HL-60 (cell line): ENCODE results near the gene PRPF19.

ENCODE experiments used
- DNase-seq, 2 experiments: peaks; one replicate each; pipeline ENCODE4 v3.0.0-alpha.2; 2010 to 2020; ENCODE audit warnings: low read depth in 1 of 2, low spot score in 1 of 2
- H3K27ac ChIP-seq: fragments of 250-450 bp; sonication (Bioruptor Pico); replicated peaks from 2 replicates; pipeline ENCODE4 v1.5.1; 2020; ENCODE audit warnings: mild to moderate bottlenecking, moderate library complexity
- H3K27me3 ChIP-seq: fragments of 250-450 bp; sonication (Bioruptor Pico); 2 replicates; pipeline ENCODE4 v1.5.1; 2021; ENCODE audit warnings: mild to moderate bottlenecking, moderate library complexity; ENCODE audit not compliant: insufficient read depth, poor library complexity, severe bottlenecking
- H3K4me3 ChIP-seq: replicated peaks from 2 replicates; pipeline ENCODE4 v1.5.1; 2011; ENCODE audit warnings: mild to moderate bottlenecking, control low read depth, low read length; ENCODE audit not compliant: insufficient read depth
- CTCF ChIP-seq: IDR thresholded peaks from one replicate; pipeline ENCODE4 v1.5.1; 2011; ENCODE audit warnings: low read length, control low read depth, inconsistent platforms; ENCODE audit not compliant: insufficient read depth
- GABPA ChIP-seq: IDR thresholded peaks from 2 replicates; pipeline ENCODE4 v1.6.1; 2012; ENCODE audit warnings: low read depth
- POLR2AphosphoS5 ChIP-seq: IDR thresholded peaks from 2 replicates; pipeline ENCODE4 v1.6.1; 2012; ENCODE audit warnings: low read depth
- REST ChIP-seq: IDR thresholded peaks from 2 replicates; pipeline ENCODE4 v1.6.1; 2012; ENCODE audit warnings: low read depth; ENCODE audit not compliant: insufficient replicate concordance
- SPI1 ChIP-seq: IDR thresholded peaks from 2 replicates; pipeline ENCODE4 v1.6.1; 2012; ENCODE audit warnings: low read depth, mild to moderate bottlenecking, borderline replicate concordance

Gene PRPF19

GRCh38 chr11:60895687-60896086 is 10.7 kb downstream of the PRPF19 start:
- H3K27me3 ChIP-seq: no peaks in the 10 kb centered on the region
- no peak overlapping the region for H3K4me3 ChIP-seq
- no peak overlapping the region for H3K27ac ChIP-seq
- no peak for TF ChIP-seq REST
- TF ChIP-seq POLR2AphosphoS5: no peak
- no peak; the same call in 1 of the 2 replicates for TF ChIP-seq SPI1
- no peak for TF ChIP-seq CTCF
- TF ChIP-seq GABPA: no peak
- no peak for DNase-seq

GRCh38 chr11:60891103-60891741 is 15.2 kb downstream of the PRPF19 start:
- no peak overlapping the region for H3K4me3 ChIP-seq
- TF ChIP-seq GABPA (no peak), POLR2AphosphoS5 (no peak), CTCF (no peak), REST (no peak), SPI1 (no peak)
- H3K27me3 ChIP-seq: no peaks in the 10 kb centered on the region
- H3K27ac ChIP-seq: no peak overlapping the region
- DNase-seq: no peak

GRCh38 chr11:60890696-60891095 is 15.7 kb downstream of the PRPF19 start:
- DNase-seq: no peak
- no peak overlapping the region for H3K27ac ChIP-seq
- H3K4me3 ChIP-seq: no peak overlapping the region
- no peaks in the 10 kb centered on the region for H3K27me3 ChIP-seq
- TF ChIP-seq REST: no peak
- TF ChIP-seq SPI1: no peak
- TF ChIP-seq POLR2AphosphoS5: no peak
- TF ChIP-seq CTCF: no peak
- no peak for TF ChIP-seq GABPA
